ENCODE measurements around the gene DALRD3. TPM values are rescaled to one million over a fixed set of nuclear protein-coding genes. Genes with fewer than 3 reads are reported as not detected.

Gene DALRD3
- total and polyA plus RNA-seq, 11 donors, result 6.8 to 24.7 (median 14.5) TPM

- intact Hi-C loops (cut with DNase I), result no loop called here
- Histone ChIP-seq H3K4me1 (no peaks in the 10 kb centered on the region), H3K9me3 (no peaks in the 10 kb centered on the region), H3K27me3 (no peaks in the 10 kb centered on the region), H3K36me3 (peaks cover 0 to 30% (median 3%) of the 10 kb centered on the region in 9 donors), H3K27ac (no peak overlapping the region), H3K4me3 (no peak overlapping the region)
- 72 to 81% (median 77%) methylated on average over 20 of the region's 20 CpGs for WGBS, 4 donors
- no peak for TF ChIP-seq POLR2A (IDR thresholded peaks at IDR 0.05)
- no peak for TF ChIP-seq CTCF (IDR thresholded peaks at IDR 0.05)
- no peak for ATAC-seq
- no peak for DNase-seq
These were observed 20.4 kb downstream of the DALRD3 start for GRCh38 chr3:48997714-48998637.

- peaks cover 0 to 34% (median 3%) of the 10 kb centered on the region in 9 donors for H3K36me3 ChIP-seq
- no peaks in the 10 kb centered on the region for H3K27me3 ChIP-seq
- intact Hi-C loops (cut with DNase I), result no loop called here
- no peak overlapping the region for H3K4me3 ChIP-seq
- DNase-seq, result no peak
- H3K4me1 ChIP-seq, result peaks cover 0 to 2% (median under 1%) of the 10 kb centered on the region in 12 donors
- H3K27ac ChIP-seq, result no peak overlapping the region
- H3K9me3 ChIP-seq, result no peaks in the 10 kb centered on the region
- TF ChIP-seq POLR2A (IDR thresholded peaks at IDR 0.05), result no peak
- no peak for TF ChIP-seq CTCF (IDR thresholded peaks at IDR 0.05)
- ATAC-seq, result no peak
- 61 to 81% (median 75%) methylated on average over 8 of the region's 8 CpGs for WGBS, 4 donors
These were observed 21.2 kb downstream of the DALRD3 start for GRCh38 chr3:48997102-48997635.

- no peak for ATAC-seq
- 93 to 97% (median 96%) methylated on average over 7 to 8 of the region's 8 CpGs for WGBS, 4 donors
- TF ChIP-seq POLR2A (IDR thresholded peaks at IDR 0.05) (no peak), CTCF (IDR thresholded peaks at IDR 0.05) (no peak)
These were observed 21.7 kb downstream of the DALRD3 start for GRCh38 chr3:48996640-48997039.

GRCh38 chr3:48993834-48994233, 24.5 kb downstream of the DALRD3 start:
- TF ChIP-seq CTCF (IDR thresholded peaks at IDR 0.05), result no peak
- TF ChIP-seq POLR2A (IDR thresholded peaks at IDR 0.05), result no peak
- H3K27me3 ChIP-seq, result no peaks in the 10 kb centered on the region
- H3K4me1 ChIP-seq, result peaks cover 0 to 31% (median 20%) of the 10 kb centered on the region in 12 donors
- DNase-seq (no peak), ATAC-seq (no peak)
- no peak overlapping the region for H3K27ac ChIP-seq
- H3K36me3 ChIP-seq, result peaks cover 0 to 28% (median 3%) of the 10 kb centered on the region in 9 donors
- intact Hi-C loops (cut with DNase I), result loop anchor here in 1 of 10 donors (5.0 kb wide), 1 partner anchor 453 kb away; no protein-coding TSS in a partner anchor
- no peak overlapping the region for H3K4me3 ChIP-seq
- H3K9me3 ChIP-seq, result no peaks in the 10 kb centered on the region

More at GRCh38 chr3:48996640-48997039, 21.7 kb downstream of the DALRD3 start:
- H3K9me3 ChIP-seq, result no peaks in the 10 kb centered on the region
- intact Hi-C loops (cut with DNase I), result no loop called here
- no peak for DNase-seq
- H3K36me3 ChIP-seq, result peaks cover 0 to 32% (median 3%) of the 10 kb centered on the region in 9 donors
- no peaks in the 10 kb centered on the region for H3K27me3 ChIP-seq
- H3K4me3 ChIP-seq, result no peak overlapping the region
- no peak overlapping the region for H3K27ac ChIP-seq
- H3K4me1 ChIP-seq, result peaks cover 0 to 8% (median 5%) of the 10 kb centered on the region in 12 donors
